ENCODE data around the gene CDH4. TPM values are rescaled to one million over a fixed set of nuclear protein-coding genes. Genes with fewer than 3 reads are reported as not detected.

Gene CDH4
- total and polyA plus RNA-seq, 9 of the 15 experiments (the other 6 are each of a cell fraction or from before 2014, with no cell fraction given) = 0.04 TPM; not detected in 8

- ATAC-seq = no peak
- Histone ChIP-seq H3K4me2 (ENCODE audit: insufficient read depth, low read length) (no peak overlapping the region), H3K79me2 (ENCODE audit: control insufficient read depth, insufficient read depth, low read length) (no peaks in the 10 kb centered on the region), H3K4me3 (no peak overlapping the region), H3K9me1 (ENCODE audit: control insufficient read depth, insufficient read depth, low read length) (no peaks in the 10 kb centered on the region), H3K27ac (ENCODE audit: extremely low read depth, low read depth, low read length) (no peak overlapping the region), H3K36me3 (ENCODE audit: control insufficient read depth, insufficient read depth, low read length) (no peaks in the 10 kb centered on the region), H3K9ac (ENCODE audit: insufficient read depth in 1 of 2, low read depth in 2 of 2, low read length in 2 of 2) (no peak overlapping the region), H2AFZ (ENCODE audit: low read depth, low read length) (no peak overlapping the region), H3K4me1 (replicated peaks in 1 of 2; ENCODE audit: control insufficient read depth in 2 of 2, insufficient read depth in 2 of 2, low read length in 2 of 2) (no peaks in the 10 kb centered on the region), H4K20me1 (replicated peaks; ENCODE audit: control insufficient read depth, insufficient read depth, low read length) (no peaks in the 10 kb centered on the region; the same call in 1 of the 2 replicates), H3K9me3 (replicated peaks; ENCODE audit: control insufficient read depth, insufficient read depth, low read depth, low read length) (no peaks in the 10 kb centered on the region), H3K27me3 (ENCODE audit: control insufficient read depth in 2 of 2, insufficient read depth in 2 of 2, low read length in 2 of 2) (peaks cover 0 to under 1% of the 10 kb centered on the region in 2 experiments; a peak in 2 of 5 replicates)
- CTCF ChIA-PET (ENCODE audit: low intra/inter-chr PET ratio) = no interaction called here
- no peak for DNase-seq (ENCODE audit: extremely low read depth in 1 of 4, low spot score in 3 of 4)
- no peak for FAIRE-seq
- WGBS (ENCODE audit: insufficient coverage, low coverage, missing lambda C conversion rate) = 0% methylated on average over 11 of the region's 11 CpGs
- no TSS peak for BruUV-seq (replicated peaks)
- in situ Hi-C loops (cut with MboI) = no loop called here
- POLR2A ChIA-PET = no interaction called here
- intact Hi-C loops (cut with micrococcal nuclease) = no loop called here
- TF ChIP-seq ZNF184 (CRISPR knock-in tag; IDR thresholded peaks at IDR 0.05) (no peak), ELF4 (CRISPR knock-in tag; IDR thresholded peaks at IDR 0.05) (no peak), ZC3H11A (IDR thresholded peaks at IDR 0.05; ENCODE audit: low read depth, low read length) (no peak), FOXJ3 (CRISPR knock-in tag; IDR thresholded peaks at IDR 0.05) (no peak), DACH1 (IDR thresholded peaks at IDR 0.05; ENCODE audit: partially characterized antibody) (no peak), XRCC3 (IDR thresholded peaks at IDR 0.05) (no peak), ZNF212 (CRISPR knock-in tag; IDR thresholded peaks at IDR 0.05) (no peak), POLR2AphosphoS2 (IDR thresholded peaks at IDR 0.05; ENCODE audit: low read length) (no peak), ZNF165 (CRISPR knock-in tag; IDR thresholded peaks at IDR 0.05; ENCODE audit: borderline replicate concordance) (no peak), TRIM24 (IDR thresholded peaks at IDR 0.05) (no peak), PHF20 (IDR thresholded peaks at IDR 0.05; ENCODE audit: partially characterized antibody) (no peak), SMARCB1 (IDR thresholded peaks at IDR 0.05; ENCODE audit: insufficient read length, low read depth) (no peak), BRD4 (IDR thresholded peaks at IDR 0.05) (no peak), AFF4 (CRISPR knock-in tag; IDR thresholded peaks at IDR 0.05) (no peak), FUS (optimal IDR thresholded peaks at IDR 0.05; ENCODE audit: low read depth, low read length) (no peak), BCLAF1 (IDR thresholded peaks at IDR 0.05; ENCODE audit: borderline replicate concordance in 1 of 2, control insufficient read depth in 1 of 2, low read depth in 2 of 2, low read length in 1 of 2) (no peak), RAD21 (CRISPR knock-in tag; conservative IDR thresholded peaks at IDR 0.05 in 1 of 2, IDR thresholded peaks at IDR 0.05 in 1 of 2) (no peak), KAT7 (CRISPR knock-in tag; IDR thresholded peaks at IDR 0.05; ENCODE audit: borderline replicate concordance) (no peak)
These were observed 422.1 kb downstream of the CDH4 start for GRCh38 chr20:61674121-61674520.
